Tibial nerve (tissue), 4 donors: ENCODE results near the gene ARHGEF11. TPM values are rescaled to one million over a fixed set of nuclear protein-coding genes. Genes with fewer than 3 reads are reported as not detected.
"Not testable (repeated sequence)": the region's sequence is repeated elsewhere in the genome, so short reads cannot be mapped to it uniquely, and the experiment has no call there.

Source experiments
- DNase-seq, 2 donors: peaks; one replicate each; pipeline ENCODE4 v3.0.0-alpha.2; 2019; ENCODE audit warnings: low spot score in 2 of 2
- H3K27ac ChIP-seq, 4 donors: fragments of 200-600 bp; sonication (generic) in 3 of 4; one replicate each; pipeline ENCODE4 v1.5.1; 2017 to 2019; ENCODE audit warnings: mild to moderate bottlenecking in 1 of 4
- H3K27me3 ChIP-seq, 2 donors: fragments of 200-600 bp; sonication (generic) in 1 of 2; one replicate each; pipeline versions ENCODE4 v1.5.1 to v1.6.0; 2017 to 2019
- H3K36me3 ChIP-seq, 3 donors: fragments of 200-600 bp; sonication (generic); one replicate each; pipeline ENCODE4 v1.5.1; 2018 to 2019
- H3K4me1 ChIP-seq, 4 donors: fragments of 200-600 bp; sonication (generic) in 3 of 4; one replicate each; pipeline ENCODE4 v1.5.1; 2017 to 2019
- H3K4me3 ChIP-seq, 4 donors: fragments of 200-600 bp; sonication (generic) in 3 of 4; one replicate each; pipeline ENCODE4 v1.5.1; 2017 to 2019; ENCODE audit warnings: mild to moderate bottlenecking in 1 of 4, moderate library complexity in 1 of 4
- H3K9me3 ChIP-seq, 4 donors: fragments of 200-600 bp; sonication (generic) in 3 of 4; one replicate each; pipeline ENCODE4 v1.5.1; 2017 to 2019
- EP300 ChIP-seq, 2 donors: sonication (generic); formaldehyde crosslinking; IDR thresholded peaks; one replicate each; pipeline ENCODE4 v1.6.1; 2017; ENCODE audit warnings: antibody characterized with exemption in 2 of 2, mild to moderate bottlenecking in 1 of 2
- POLR2A ChIP-seq, 2 donors: fragments of 450-650 bp; IDR thresholded peaks; one replicate each; pipeline ENCODE4 v1.6.1; 2017; ENCODE audit warnings: antibody characterized with exemption in 2 of 2, mild to moderate bottlenecking in 2 of 2, moderate library complexity in 2 of 2
- WGBS, 2 donors: methylation state at CpG; one replicate each; pipeline ENCODE4 v1.1.5; 2018; 5-methylcytosine and 5-hydroxymethylcytosine counted together
- total RNA-seq, 4 donors: library from RNA; depleted of rRNA; stranded (reverse); fragments of >200 nt; gene quantifications; one replicate each; pipeline ENCODE4 v1.1.0, GENCODE V29; 2016
- TF ChIP-seq, protein P1 (sequence below), 5 experiments: fragments of 200-600 bp in 3 of 5; fragments of 450-650 bp in 2 of 5; sonication (generic) in 3 of 5; IDR thresholded peaks; one replicate each; pipeline ENCODE4 v1.5.1; 2016 to 2019; ENCODE audit warnings: antibody characterized with exemption in 5 of 5, mild to moderate bottlenecking in 3 of 5, moderate library complexity in 2 of 5

ARHGEF11 gene
- total RNA-seq, 4 donors from 2014 or later, result 41.3 to 58.4 (median 46.8) TPM

DNA sequence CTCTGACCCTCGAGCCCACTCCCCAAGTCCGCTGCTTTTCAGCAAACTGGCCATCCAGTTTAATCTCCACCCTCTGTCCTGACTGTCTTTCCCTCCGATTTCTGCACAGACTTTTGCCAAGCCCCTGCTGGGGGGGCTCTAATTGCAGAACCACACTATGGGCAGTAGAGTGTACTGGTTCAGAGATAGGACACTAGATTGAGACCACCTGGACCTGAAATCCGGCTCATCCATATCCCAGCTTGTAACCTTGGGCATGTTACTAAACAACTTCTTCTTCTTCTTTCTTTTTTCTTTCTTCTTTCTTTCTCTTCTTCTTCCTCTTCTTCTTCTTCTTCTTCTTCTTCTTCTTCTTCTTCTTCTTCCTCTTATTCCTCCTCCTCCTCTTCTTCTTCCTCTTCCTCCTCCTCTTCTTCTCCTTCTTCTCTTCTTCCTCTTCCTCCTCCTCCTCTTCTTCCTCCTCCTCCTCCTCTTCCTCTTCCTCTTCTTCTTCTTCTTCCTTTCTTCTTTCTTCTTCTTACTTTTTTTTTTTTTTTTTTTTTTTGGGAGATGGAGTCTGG, 117.4 kb downstream of the ARHGEF11 start:
- WGBS, 2 donors, result 20 to 22% methylated on average over 4 of the region's 4 CpGs
- peak overlapping the region in 1 of 4 donors; percentile 36 for H3K4me3 ChIP-seq

GRCh38 chr1:156927215-156928042, 118.1 kb downstream of the ARHGEF11 start:
- TF ChIP-seq, protein P1, sequence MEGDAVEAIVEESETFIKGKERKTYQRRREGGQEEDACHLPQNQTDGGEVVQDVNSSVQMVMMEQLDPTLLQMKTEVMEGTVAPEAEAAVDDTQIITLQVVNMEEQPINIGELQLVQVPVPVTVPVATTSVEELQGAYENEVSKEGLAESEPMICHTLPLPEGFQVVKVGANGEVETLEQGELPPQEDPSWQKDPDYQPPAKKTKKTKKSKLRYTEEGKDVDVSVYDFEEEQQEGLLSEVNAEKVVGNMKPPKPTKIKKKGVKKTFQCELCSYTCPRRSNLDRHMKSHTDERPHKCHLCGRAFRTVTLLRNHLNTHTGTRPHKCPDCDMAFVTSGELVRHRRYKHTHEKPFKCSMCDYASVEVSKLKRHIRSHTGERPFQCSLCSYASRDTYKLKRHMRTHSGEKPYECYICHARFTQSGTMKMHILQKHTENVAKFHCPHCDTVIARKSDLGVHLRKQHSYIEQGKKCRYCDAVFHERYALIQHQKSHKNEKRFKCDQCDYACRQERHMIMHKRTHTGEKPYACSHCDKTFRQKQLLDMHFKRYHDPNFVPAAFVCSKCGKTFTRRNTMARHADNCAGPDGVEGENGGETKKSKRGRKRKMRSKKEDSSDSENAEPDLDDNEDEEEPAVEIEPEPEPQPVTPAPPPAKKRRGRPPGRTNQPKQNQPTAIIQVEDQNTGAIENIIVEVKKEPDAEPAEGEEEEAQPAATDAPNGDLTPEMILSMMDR (IDR thresholded peaks at IDR 0.05), result peak; percentile 32 to 80 (median 47)
- TF ChIP-seq EP300 (IDR thresholded peaks at IDR 0.05) (no peak), POLR2A (IDR thresholded peaks at IDR 0.05) (no peak)
- WGBS, 2 donors, result 14 to 17% methylated on average over 42 to 54 of the region's 64 CpGs
- Histone ChIP-seq H3K36me3 (no peaks in the 10 kb centered on the region), H3K4me3 (peak overlapping the region in 1 of 4 donors; percentile 36), H3K27me3 (peaks cover 0 to 60% of the 10 kb centered on the region in 2 donors), H3K27ac (no peak overlapping the region), H3K9me3 (no peaks in the 10 kb centered on the region), H3K4me1 (peaks cover 0 to 42% (median 14%) of the 10 kb centered on the region in 4 donors)
- DNase-seq, result peak; percentile 38 to 62

More for the DNA sequence above, 117.4 kb downstream of the ARHGEF11 start:
- no peaks in the 10 kb centered on the region for H3K9me3 ChIP-seq
- peaks cover 0 to 41% (median 14%) of the 10 kb centered on the region in 4 donors for H3K4me1 ChIP-seq
- H3K27ac ChIP-seq, result no peak overlapping the region
- DNase-seq, result no peak
- no peaks in the 10 kb centered on the region for H3K36me3 ChIP-seq
- TF ChIP-seq EP300 (IDR thresholded peaks at IDR 0.05) (no peak), POLR2A (IDR thresholded peaks at IDR 0.05) (no peak)
- TF ChIP-seq, protein P1 (IDR thresholded peaks at IDR 0.05), result peak in 1 of 5 experiments; percentile 8
- peaks cover 0 to 53% of the 10 kb centered on the region in 2 donors for H3K27me3 ChIP-seq

- not testable (repeated sequence) for H3K36me3 ChIP-seq, H3K4me3 ChIP-seq, H3K9me3 ChIP-seq, DNase-seq, H3K27ac ChIP-seq
- H3K4me1 ChIP-seq, result peaks cover 0 to 34% (median 14%) of the 10 kb centered on the region in 4 donors
- H3K27me3 ChIP-seq, result peaks cover 0 to 68% of the 10 kb centered on the region in 2 donors
- WGBS, 2 donors, result 76 to 92% methylated on average over 6 of the region's 6 CpGs
Observed at GRCh38 chr1:156926695-156927094, 118.8 kb downstream of the ARHGEF11 start.

DNA sequence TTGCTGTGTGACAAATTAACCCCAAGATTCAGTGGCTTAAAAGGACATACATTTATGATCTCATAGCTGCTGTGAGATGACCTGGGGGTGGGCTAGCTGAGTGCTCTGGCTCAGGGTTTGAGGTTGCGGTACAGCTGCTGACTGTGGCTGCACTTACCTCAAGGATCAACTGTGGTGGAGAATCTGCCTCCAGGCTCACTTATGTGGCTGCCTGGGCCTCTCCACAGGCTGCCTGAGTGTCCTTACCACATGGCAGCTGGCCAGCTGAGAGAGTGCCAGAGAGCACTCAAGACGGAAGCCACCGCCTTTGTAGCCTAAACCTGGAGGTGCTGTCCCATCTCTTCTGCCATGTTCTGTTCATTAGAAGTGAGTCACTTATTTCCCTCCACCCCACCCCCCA, 119.4 kb downstream of the ARHGEF11 start:
- DNase-seq, result peak in 1 of 2 donors; percentile 31
- H3K27me3 ChIP-seq, result peaks cover 0 to 73% of the 10 kb centered on the region in 2 donors

GRCh38 chr1:156925154-156926010, 120.2 kb downstream of the ARHGEF11 start:
- Histone ChIP-seq H3K9me3 (no peaks in the 10 kb centered on the region), H3K4me3 (no peak overlapping the region), H3K4me1 (peaks cover 0 to 32% (median 12%) of the 10 kb centered on the region in 4 donors), H3K27me3 (peaks cover 0 to 81% of the 10 kb centered on the region in 2 donors), H3K27ac (no peak overlapping the region), H3K36me3 (no peaks in the 10 kb centered on the region)
- TF ChIP-seq POLR2A (IDR thresholded peaks at IDR 0.05) (no peak), EP300 (IDR thresholded peaks at IDR 0.05) (no peak)
- TF ChIP-seq, protein P1 (IDR thresholded peaks at IDR 0.05), result no peak
- no peak for DNase-seq
- 79 to 83% methylated on average over 4 to 5 of the region's 5 CpGs for WGBS, 2 donors

More for the DNA sequence above, 119.4 kb downstream of the ARHGEF11 start:
- Histone ChIP-seq H3K36me3 (no peaks in the 10 kb centered on the region), H3K27ac (no peak overlapping the region), H3K4me1 (peaks cover 0 to 29% (median 12%) of the 10 kb centered on the region in 4 donors), H3K9me3 (no peaks in the 10 kb centered on the region), H3K4me3 (no peak overlapping the region)
- WGBS, 2 donors, result 49 to 64% methylated on average over 3 of the region's 3 CpGs
- TF ChIP-seq EP300 (IDR thresholded peaks at IDR 0.05) (no peak), POLR2A (IDR thresholded peaks at IDR 0.05) (no peak)
- TF ChIP-seq, protein P1 (IDR thresholded peaks at IDR 0.05), result no peak
